GM12874 (cell line): Measurements from ENCODE around the gene STK32C.

Experiments
- CTCF ChIP-seq: IDR thresholded peaks from 2 replicates; pipeline ENCODE4 v1.5.1; 2011; ENCODE audit warnings: low read depth, mild to moderate bottlenecking, control low read depth, low read length, moderate library complexity; ENCODE audit not compliant: insufficient read depth

Gene STK32C

GRCh38 chr10:132294561-132295318, 13.0 kb downstream of the STK32C start:
- TF ChIP-seq CTCF: no peak

- TF ChIP-seq CTCF: no peak
Measured at GRCh38 chr10:132293813-132294520, 13.8 kb downstream of the STK32C start.

DNA sequence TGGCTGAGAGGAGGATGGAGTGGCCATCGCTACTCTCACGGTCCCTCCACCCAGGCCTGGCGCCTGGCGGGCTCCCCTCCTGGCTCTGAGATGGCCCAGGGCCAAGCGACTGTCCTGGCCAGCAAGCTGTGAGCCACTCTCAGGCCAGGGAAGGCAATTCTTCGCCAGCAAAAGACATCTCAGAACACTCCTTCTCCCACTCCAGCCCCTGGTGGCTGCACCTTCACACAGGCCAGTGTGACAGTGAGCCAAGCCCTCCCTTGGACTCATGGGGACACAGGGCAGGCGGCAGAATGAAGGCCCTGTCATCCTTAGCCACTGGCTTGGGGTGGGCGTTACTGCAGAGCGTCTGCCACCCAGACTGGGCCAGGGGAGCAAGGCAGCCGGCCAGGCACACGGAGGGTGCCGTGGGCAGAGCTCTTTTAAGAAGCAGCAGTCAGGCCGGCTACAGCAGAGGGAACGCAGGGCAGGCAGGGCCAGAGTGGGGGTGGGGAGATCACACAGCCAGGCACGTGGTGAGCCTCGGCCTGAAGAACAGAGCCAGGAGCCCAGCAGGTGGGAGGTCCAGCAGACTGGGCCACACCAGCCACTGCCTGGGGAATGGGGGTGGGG, 14.4 kb downstream of the STK32C start:
- no peak for TF ChIP-seq CTCF

DNA sequence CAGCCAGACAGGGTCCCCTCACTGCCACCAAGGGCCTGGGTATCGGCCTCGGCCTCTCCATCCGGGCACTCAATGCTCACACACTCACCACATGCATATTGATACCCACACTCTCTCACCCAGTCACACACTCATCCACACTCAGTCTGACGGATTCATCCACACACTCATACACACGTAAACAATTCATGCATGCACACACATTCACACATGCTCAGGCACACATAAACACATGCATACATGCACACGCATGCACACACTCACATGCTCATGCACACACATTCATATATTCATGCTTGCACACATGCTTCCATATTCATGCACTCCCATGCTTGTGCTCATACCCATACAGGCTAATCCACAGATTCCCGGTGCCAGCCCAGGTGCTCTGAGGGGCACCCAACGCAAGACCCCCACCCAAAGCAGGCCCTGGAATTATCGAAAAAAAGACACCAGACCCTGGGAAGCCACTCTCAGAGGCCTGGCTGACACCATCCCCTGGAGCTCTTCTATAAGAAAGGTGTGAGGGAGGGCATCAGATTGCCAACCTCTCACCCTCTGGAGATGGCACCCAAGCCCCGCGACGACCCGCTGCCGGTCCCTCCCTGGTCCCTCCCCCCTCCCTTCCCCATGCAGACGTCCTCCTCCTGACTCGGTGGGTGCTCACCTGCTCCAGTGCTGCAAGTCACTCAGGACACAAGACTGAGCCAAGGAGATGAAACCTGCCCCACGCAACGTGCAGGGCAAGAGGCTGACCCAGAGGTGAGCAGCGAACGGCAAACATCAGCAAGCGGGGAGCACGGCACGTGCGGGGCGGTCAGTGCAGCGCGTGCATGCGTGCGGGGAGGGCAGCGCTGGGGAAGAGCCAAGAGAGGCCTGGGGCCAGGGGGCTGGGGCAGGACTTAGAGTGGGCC, 15.2 kb downstream of the STK32C start:
- TF ChIP-seq CTCF: no peak

- no peak for TF ChIP-seq CTCF
Measured at GRCh38 chr10:132291826-132292225, 15.9 kb downstream of the STK32C start.

DNA sequence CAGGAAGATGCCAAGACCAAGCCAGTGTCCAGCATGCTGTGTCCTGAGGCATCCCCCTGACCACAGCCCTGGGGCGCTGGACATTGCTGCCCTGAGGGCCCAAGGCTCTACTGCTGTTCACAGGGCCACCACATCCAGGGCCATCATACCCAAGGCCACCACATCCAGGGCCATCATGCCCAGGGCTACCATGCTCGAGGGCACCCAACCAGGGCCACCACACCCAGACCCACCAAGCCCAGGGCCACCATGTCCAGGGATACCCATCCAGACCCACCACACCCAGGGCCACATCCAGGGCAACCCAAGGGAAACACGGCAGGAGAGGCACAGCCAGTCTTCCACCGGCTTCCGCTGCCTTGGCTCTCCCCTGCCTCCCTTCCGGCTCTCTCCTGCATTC, 17.1 kb downstream of the STK32C start:
- no peak for TF ChIP-seq CTCF
